ENCODE data around the gene ZNF521.

ZNF521 gene

GRCh38 chr18:25350489-25351251 lies 1.3 kb downstream of the ZNF521 start:
- no peak overlapping the region for H3K27ac ChIP-seq (ENCODE audit: low read length)
- peak overlapping the region; percentile 95 for H3K4me3 ChIP-seq (ENCODE audit: low read length)
- peaks cover 58% of the 10 kb centered on the region for H3K27me3 ChIP-seq (ENCODE audit: insufficient read depth, low read length)
- no peaks in the 10 kb centered on the region for H3K36me3 ChIP-seq (ENCODE audit: insufficient read depth, low read depth, low read length)
- no peaks in the 10 kb centered on the region for H3K9me3 ChIP-seq (ENCODE audit: insufficient read depth, low read depth, low read length)
- peak overlapping the region; percentile 91 for H3K9ac ChIP-seq (ENCODE audit: low read depth, low read length)
- H3K4me1 ChIP-seq (ENCODE audit: insufficient read depth, low read length): peaks cover 8% of the 10 kb centered on the region; the same call in 1 of the 2 replicates

GRCh38 chr18:25349926-25350487 lies 2.0 kb downstream of the ZNF521 start:
- Histone ChIP-seq H3K27ac (ENCODE audit: low read length) (no peak overlapping the region), H3K4me3 (ENCODE audit: low read length) (peak overlapping the region; percentile 95), H3K9ac (ENCODE audit: low read depth, low read length) (peak overlapping the region; percentile 76; the same call in 1 of the 2 replicates), H3K9me3 (ENCODE audit: insufficient read depth, low read depth, low read length) (no peaks in the 10 kb centered on the region), H3K27me3 (ENCODE audit: insufficient read depth, low read length) (peaks cover 54% of the 10 kb centered on the region), H3K4me1 (ENCODE audit: insufficient read depth, low read length) (peaks cover 8% of the 10 kb centered on the region; the same call in 1 of the 2 replicates), H3K36me3 (ENCODE audit: insufficient read depth, low read depth, low read length) (no peaks in the 10 kb centered on the region)

- H3K9ac ChIP-seq (ENCODE audit: low read depth, low read length): peak overlapping the region; percentile 91; the same call in 1 of the 2 replicates
- peak overlapping the region; percentile 46 for H3K27ac ChIP-seq (ENCODE audit: low read length)
- H3K36me3 ChIP-seq (ENCODE audit: insufficient read depth, low read depth, low read length): no peaks in the 10 kb centered on the region
- no peaks in the 10 kb centered on the region for H3K9me3 ChIP-seq (ENCODE audit: insufficient read depth, low read depth, low read length)
- peak overlapping the region; percentile 95 for H3K4me3 ChIP-seq (ENCODE audit: low read length)
- peaks cover 47% of the 10 kb centered on the region for H3K27me3 ChIP-seq (ENCODE audit: insufficient read depth, low read length)
- H3K4me1 ChIP-seq (ENCODE audit: insufficient read depth, low read length): peaks cover 8% of the 10 kb centered on the region; the same call in 1 of the 2 replicates
These were observed 2.6 kb downstream of the ZNF521 start for GRCh38 chr18:25349131-25349925.

- H3K27ac ChIP-seq (ENCODE audit: low read length): no peak overlapping the region
- no peaks in the 10 kb centered on the region for H3K36me3 ChIP-seq (ENCODE audit: insufficient read depth, low read depth, low read length)
- peaks cover 39% of the 10 kb centered on the region for H3K27me3 ChIP-seq (ENCODE audit: insufficient read depth, low read length)
- peak overlapping the region; percentile 91; the same call in 1 of the 2 replicates for H3K9ac ChIP-seq (ENCODE audit: low read depth, low read length)
- H3K4me3 ChIP-seq (ENCODE audit: low read length): peak overlapping the region; percentile 95
- H3K9me3 ChIP-seq (ENCODE audit: insufficient read depth, low read depth, low read length): no peaks in the 10 kb centered on the region
- peaks cover 8% of the 10 kb centered on the region; the same call in 1 of the 2 replicates for H3K4me1 ChIP-seq (ENCODE audit: insufficient read depth, low read length)
These were observed 3.4 kb downstream of the ZNF521 start for GRCh38 chr18:25348386-25349130.

GRCh38 chr18:25346561-25346960 lies 5.4 kb downstream of the ZNF521 start:
- no peak overlapping the region for H3K4me3 ChIP-seq (ENCODE audit: low read length)
- peaks cover 8% of the 10 kb centered on the region; the same call in 1 of the 2 replicates for H3K4me1 ChIP-seq (ENCODE audit: insufficient read depth, low read length)
- no peak overlapping the region for H3K9ac ChIP-seq (ENCODE audit: low read depth, low read length)
- H3K36me3 ChIP-seq (ENCODE audit: insufficient read depth, low read depth, low read length): no peaks in the 10 kb centered on the region
- H3K9me3 ChIP-seq (ENCODE audit: insufficient read depth, low read depth, low read length): no peaks in the 10 kb centered on the region
- peaks cover 29% of the 10 kb centered on the region for H3K27me3 ChIP-seq (ENCODE audit: insufficient read depth, low read length)
- H3K27ac ChIP-seq (ENCODE audit: low read length): no peak overlapping the region

GRCh38 chr18:25345081-25345866 lies 6.7 kb downstream of the ZNF521 start:
- Histone ChIP-seq H3K9me3 (ENCODE audit: insufficient read depth, low read depth, low read length) (no peaks in the 10 kb centered on the region), H3K36me3 (ENCODE audit: insufficient read depth, low read depth, low read length) (no peaks in the 10 kb centered on the region), H3K4me3 (ENCODE audit: low read length) (no peak overlapping the region), H3K4me1 (ENCODE audit: insufficient read depth, low read length) (peaks cover 8% of the 10 kb centered on the region; the same call in 1 of the 2 replicates), H3K27me3 (ENCODE audit: insufficient read depth, low read length) (peaks cover 29% of the 10 kb centered on the region), H3K9ac (ENCODE audit: low read depth, low read length) (no peak overlapping the region), H3K27ac (ENCODE audit: low read length) (no peak overlapping the region)

GRCh38 chr18:25341831-25342230 lies 10.1 kb downstream of the ZNF521 start:
- Histone ChIP-seq H3K4me1 (ENCODE audit: insufficient read depth, low read length) (no peaks in the 10 kb centered on the region; the same call in 1 of the 2 replicates), H3K27me3 (ENCODE audit: insufficient read depth, low read length) (peaks cover 3% of the 10 kb centered on the region), H3K27ac (ENCODE audit: low read length) (no peak overlapping the region), H3K9me3 (ENCODE audit: insufficient read depth, low read depth, low read length) (no peaks in the 10 kb centered on the region), H3K9ac (ENCODE audit: low read depth, low read length) (no peak overlapping the region), H3K36me3 (ENCODE audit: insufficient read depth, low read depth, low read length) (no peaks in the 10 kb centered on the region), H3K4me3 (ENCODE audit: low read length) (no peak overlapping the region)

- Histone ChIP-seq H3K9ac (ENCODE audit: low read depth, low read length) (no peak overlapping the region), H3K36me3 (ENCODE audit: insufficient read depth, low read depth, low read length) (no peaks in the 10 kb centered on the region), H3K9me3 (ENCODE audit: insufficient read depth, low read depth, low read length) (no peaks in the 10 kb centered on the region), H3K27me3 (ENCODE audit: insufficient read depth, low read length) (no peaks in the 10 kb centered on the region), H3K4me1 (ENCODE audit: insufficient read depth, low read length) (no peaks in the 10 kb centered on the region; the same call in 1 of the 2 replicates), H3K27ac (ENCODE audit: low read length) (no peak overlapping the region), H3K4me3 (ENCODE audit: low read length) (no peak overlapping the region)
These were observed 11.2 kb downstream of the ZNF521 start for GRCh38 chr18:25340762-25341161.

GRCh38 chr18:25335676-25336075 lies 16.3 kb downstream of the ZNF521 start:
- Histone ChIP-seq H3K4me1 (ENCODE audit: insufficient read depth, low read length) (peaks cover 9% of the 10 kb centered on the region; the same call in 1 of the 2 replicates), H3K4me3 (ENCODE audit: low read length) (no peak overlapping the region), H3K9ac (ENCODE audit: low read depth, low read length) (no peak overlapping the region), H3K27me3 (ENCODE audit: insufficient read depth, low read length) (no peaks in the 10 kb centered on the region), H3K27ac (ENCODE audit: low read length) (no peak overlapping the region), H3K36me3 (ENCODE audit: insufficient read depth, low read depth, low read length) (no peaks in the 10 kb centered on the region), H3K9me3 (ENCODE audit: insufficient read depth, low read depth, low read length) (no peaks in the 10 kb centered on the region)

GRCh38 chr18:25335062-25335461 lies 16.9 kb downstream of the ZNF521 start:
- no peak overlapping the region for H3K4me3 ChIP-seq (ENCODE audit: low read length)
- H3K9ac ChIP-seq (ENCODE audit: low read depth, low read length): no peak overlapping the region
- H3K9me3 ChIP-seq (ENCODE audit: insufficient read depth, low read depth, low read length): no peaks in the 10 kb centered on the region
- H3K27me3 ChIP-seq (ENCODE audit: insufficient read depth, low read length): no peaks in the 10 kb centered on the region
- H3K27ac ChIP-seq (ENCODE audit: low read length): no peak overlapping the region
- peaks cover 11% of the 10 kb centered on the region; the same call in 1 of the 2 replicates for H3K4me1 ChIP-seq (ENCODE audit: insufficient read depth, low read length)
- no peaks in the 10 kb centered on the region for H3K36me3 ChIP-seq (ENCODE audit: insufficient read depth, low read depth, low read length)
